Endometrial microvascular endothelial cells (primary cell): ENCODE data around the gene POLR1D. TPM values are rescaled to one million over a fixed set of nuclear protein-coding genes. Genes with fewer than 3 reads are reported as not detected.

ENCODE experiments used
- in situ Hi-C: cut with HindIII; loops from 2 replicates; pipeline ENCODE4 v1.10.0; 2017; ENCODE audit warnings: low sequenced_read_pairs, low pct_unique_long_range_greater_than_20kb; ENCODE audit errors: inconsistent ontology term
- total RNA-seq: library from RNA; depleted of rRNA; stranded (reverse); fragments of >200 nt; gene quantifications from one replicate; pipeline ENCODE4 v1.2.3, GENCODE V29; 2015; ENCODE audit errors: inconsistent ontology term

The POLR1D gene
- total RNA-seq, 1 donor from 2014 or later: 82.2 TPM

GRCh38 chr13:27634231-27634630, 12.5 kb downstream of the POLR1D start:
- in situ Hi-C loops: no loop called here

- in situ Hi-C loops: no loop called here
Measured at GRCh38 chr13:27634791-27635190, 13.1 kb downstream of the POLR1D start.

GRCh38 chr13:27635266-27635665, 13.6 kb downstream of the POLR1D start:
- in situ Hi-C loops: no loop called here

GRCh38 chr13:27636589-27637288, 15.0 kb downstream of the POLR1D start:
- in situ Hi-C loops: no loop called here

- in situ Hi-C loops: no loop called here
Measured at GRCh38 chr13:27637289-27637626, 15.6 kb downstream of the POLR1D start.

GRCh38 chr13:27638001-27638400, 16.3 kb downstream of the POLR1D start:
- in situ Hi-C loops: no loop called here

- in situ Hi-C loops: no loop called here
Measured at GRCh38 chr13:27638521-27638920, 16.8 kb downstream of the POLR1D start.

- in situ Hi-C loops: no loop called here
Measured at GRCh38 chr13:27639186-27639585, 17.5 kb downstream of the POLR1D start.

- in situ Hi-C loops: no loop called here
Measured at GRCh38 chr13:27641711-27642502, 20.2 kb downstream of the POLR1D start.

GRCh38 chr13:27643334-27644132, 21.8 kb downstream of the POLR1D start:
- in situ Hi-C loops: no loop called here

GRCh38 chr13:27644302-27644701, 22.6 kb downstream of the POLR1D start:
- in situ Hi-C loops: no loop called here

GRCh38 chr13:27650312-27650711, 28.6 kb downstream of the POLR1D start:
- in situ Hi-C loops: no loop called here

GRCh38 chr13:27654059-27654458, 32.4 kb downstream of the POLR1D start:
- in situ Hi-C loops: no loop called here

GRCh38 chr13:27654816-27655215, 33.1 kb downstream of the POLR1D start:
- in situ Hi-C loops: no loop called here

- in situ Hi-C loops: no loop called here
Measured at GRCh38 chr13:27657724-27658123, 36.0 kb downstream of the POLR1D start.

- in situ Hi-C loops: no loop called here
Measured at GRCh38 chr13:27658546-27658945, 36.9 kb downstream of the POLR1D start.

- in situ Hi-C loops: no loop called here
Measured at GRCh38 chr13:27659145-27659865, 37.6 kb downstream of the POLR1D start.

GRCh38 chr13:27660511-27660910, 38.8 kb downstream of the POLR1D start:
- in situ Hi-C loops: no loop called here

- in situ Hi-C loops: no loop called here
Measured at GRCh38 chr13:27661017-27661416, 39.3 kb downstream of the POLR1D start.
